ENCODE data around the gene MYRF.

Gene MYRF

GRCh38 chr11:61774411-61774810 is 22.0 kb downstream of the MYRF start:
- DNase-seq, result peak in 3 of 56 donors; percentile 20 to 32 (median 25)

GRCh38 chr11:61775106-61775505 is 22.7 kb downstream of the MYRF start:
- no peak for DNase-seq

GRCh38 chr11:61775606-61776554 is 23.4 kb downstream of the MYRF start:
- DNase-seq, result peak in 1 of 56 donors; percentile 14

GRCh38 chr11:61776561-61777075 is 24.2 kb downstream of the MYRF start:
- peak in 34 of 56 donors; percentile 14 to 71 (median 46) for DNase-seq

- DNase-seq, result peak in 16 of 56 donors; percentile 17 to 65 (median 31)
Observed at GRCh38 chr11:61777234-61778090, 25.0 kb downstream of the MYRF start.

- no peak for DNase-seq
Observed at GRCh38 chr11:61778357-61778886, 26.0 kb downstream of the MYRF start.

- no peak for DNase-seq
Observed at GRCh38 chr11:61778920-61779650, 26.6 kb downstream of the MYRF start.

GRCh38 chr11:61779666-61780525 is 27.5 kb downstream of the MYRF start:
- DNase-seq, result no peak

- DNase-seq, result no peak
Observed at GRCh38 chr11:61780581-61781162, 28.2 kb downstream of the MYRF start.

GRCh38 chr11:61781585-61781984 is 29.1 kb downstream of the MYRF start:
- no peak for DNase-seq

GRCh38 chr11:61782299-61782698 is 29.9 kb downstream of the MYRF start:
- DNase-seq, result no peak

- DNase-seq, result no peak
Observed at GRCh38 chr11:61782841-61783240, 30.4 kb downstream of the MYRF start.

- DNase-seq, result no peak
Observed at GRCh38 chr11:61783717-61784505, 31.5 kb downstream of the MYRF start.

GRCh38 chr11:61784506-61784805 is 32.0 kb downstream of the MYRF start:
- DNase-seq, result no peak

- no peak for DNase-seq
Observed at GRCh38 chr11:61785837-61786402, 33.5 kb downstream of the MYRF start.

- DNase-seq, result peak in 43 of 56 donors; percentile 5 to 75 (median 51)
Observed at GRCh38 chr11:61787928-61788491, 35.6 kb downstream of the MYRF start.

- DNase-seq, result peak in 54 of 56 donors; percentile 28 to 95 (median 82)
Observed at GRCh38 chr11:61791737-61792309, 39.4 kb downstream of the MYRF start.

Measured in nucleus accumbens (tissue), 56 donors.